Activated CD8-positive, alpha-beta memory T cell treated with anti-CD3 and anti-CD28 coated beads, Interleukin-2, amount 50 U/mL, for 48 hours (primary cell): Measurements from ENCODE around the gene PTPRM.
A peak's percentile ranks its signal among the peaks of the same experiment; 100 is the strongest.

Experiments used
- DNase-seq: peaks from one replicate; pipeline ENCODE4 v3.0.0-alpha.2; 2020

The PTPRM gene

DNA sequence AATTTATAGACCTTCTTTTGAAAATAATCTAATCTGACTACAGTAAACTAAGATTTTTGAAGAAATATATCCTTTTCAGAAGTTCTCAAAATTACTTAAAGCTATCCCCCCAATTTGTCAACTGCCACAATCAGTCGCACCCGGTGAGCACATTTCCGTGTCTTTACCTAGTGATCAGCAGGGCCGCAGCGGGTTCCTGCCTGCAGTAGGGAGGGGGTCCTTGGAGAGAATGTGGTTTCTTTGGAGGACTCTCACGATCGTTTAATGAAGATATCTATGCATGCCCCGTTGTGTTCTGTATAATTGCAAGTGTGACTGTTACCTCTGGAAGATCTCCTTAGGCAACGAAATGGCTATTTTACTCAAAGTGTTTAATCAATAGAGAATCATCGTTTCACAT lies 790.2 kb downstream of the PTPRM start:
- no peak for DNase-seq

DNA sequence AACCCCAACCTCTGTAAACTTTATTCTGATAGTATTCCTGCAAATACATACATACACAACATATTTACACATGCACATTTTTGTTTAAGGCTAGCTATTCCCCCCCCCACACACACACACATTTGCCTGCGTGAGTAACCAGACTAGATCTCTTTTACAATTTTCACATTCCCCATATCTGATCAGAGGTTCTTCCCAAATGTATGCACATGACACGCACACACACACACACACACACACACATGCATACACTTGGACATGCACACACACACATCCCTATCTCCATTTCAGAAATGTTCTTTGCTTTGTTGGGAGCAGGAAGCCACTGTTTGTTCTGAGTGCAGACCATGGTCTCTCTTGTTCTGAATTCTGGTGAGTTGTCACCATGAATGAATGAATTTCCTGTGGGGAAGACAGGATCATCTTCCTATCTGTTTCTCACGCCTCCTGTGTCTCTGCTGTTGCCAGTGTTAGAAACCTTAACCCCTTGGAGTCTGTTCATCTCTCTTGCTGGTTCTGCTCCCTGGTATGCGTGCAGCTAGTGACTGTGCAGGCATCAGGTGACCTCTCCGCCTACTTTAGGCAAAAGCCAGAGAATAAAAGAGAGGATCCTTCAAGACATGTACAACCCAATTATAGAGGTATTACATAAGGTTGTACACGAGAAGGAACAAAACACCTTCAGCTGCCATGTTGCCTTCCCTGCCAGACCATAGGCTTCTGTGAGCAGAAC lies 791.1 kb downstream of the PTPRM start:
- no peak for DNase-seq

DNA sequence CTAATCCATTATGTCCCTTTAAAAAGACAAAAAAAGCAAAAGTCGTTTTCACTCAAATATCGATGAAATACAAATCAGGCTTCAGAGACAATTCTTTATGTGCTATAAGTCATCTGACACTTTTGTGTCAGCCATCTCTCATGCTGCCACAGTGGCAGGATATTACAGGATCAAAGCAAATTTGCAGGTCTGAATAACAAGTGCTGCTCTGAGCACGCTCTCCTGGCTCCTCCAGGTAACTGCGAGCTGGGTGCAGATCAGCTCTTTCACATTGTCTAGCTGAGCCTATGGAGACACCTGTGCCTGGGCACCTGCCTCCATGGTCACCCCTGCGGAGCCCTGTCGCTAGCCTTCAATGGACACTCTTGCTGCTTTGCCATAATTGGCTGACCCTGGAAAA lies 792.0 kb downstream of the PTPRM start:
- no peak for DNase-seq

DNA sequence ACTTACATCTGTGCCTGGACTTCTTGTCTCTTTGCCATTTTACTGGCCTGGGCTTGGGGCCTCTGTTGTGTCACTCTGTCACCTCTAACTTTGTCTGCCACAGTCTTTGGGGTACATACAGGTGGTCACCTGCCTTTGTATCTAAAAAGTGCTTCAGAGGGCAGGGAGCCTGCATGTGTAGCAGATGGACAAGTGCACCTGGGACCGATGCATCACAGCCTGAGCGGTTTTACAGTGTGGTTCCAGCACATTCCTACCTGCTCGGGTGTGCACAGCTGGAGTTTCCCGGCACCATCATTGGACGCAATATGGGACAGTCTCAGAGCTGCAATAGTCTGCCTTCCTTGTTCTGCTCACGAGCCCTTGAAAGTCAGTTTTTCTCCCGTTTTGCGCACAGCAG lies 792.4 kb downstream of the PTPRM start:
- DNase-seq, result no peak

DNA sequence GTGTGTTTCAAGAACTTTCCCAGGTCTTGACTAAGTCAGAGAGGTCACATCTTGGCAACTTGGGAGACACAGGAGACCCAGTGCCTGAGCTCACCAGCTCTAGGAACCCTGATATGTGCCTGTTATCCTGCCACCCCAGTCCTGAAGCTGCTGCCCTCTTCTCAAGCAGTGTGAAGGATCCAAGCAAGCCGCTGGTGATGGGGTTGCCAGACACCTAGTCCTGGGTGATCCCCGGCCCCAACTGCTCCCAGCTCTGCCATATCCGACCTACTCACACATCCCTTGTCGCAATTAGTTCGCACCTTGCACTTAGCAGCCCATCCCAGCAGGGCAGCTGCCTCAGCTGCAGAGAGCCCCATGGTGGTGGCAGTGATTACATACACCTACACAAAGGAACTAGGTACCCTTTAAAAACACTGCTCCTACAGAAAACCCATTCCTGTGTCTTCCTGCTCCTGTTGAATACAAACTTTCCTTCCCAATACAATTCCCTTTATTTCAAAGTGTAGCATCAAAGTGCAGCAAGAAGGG lies 794.9 kb downstream of the PTPRM start:
- DNase-seq, result no peak

DNA sequence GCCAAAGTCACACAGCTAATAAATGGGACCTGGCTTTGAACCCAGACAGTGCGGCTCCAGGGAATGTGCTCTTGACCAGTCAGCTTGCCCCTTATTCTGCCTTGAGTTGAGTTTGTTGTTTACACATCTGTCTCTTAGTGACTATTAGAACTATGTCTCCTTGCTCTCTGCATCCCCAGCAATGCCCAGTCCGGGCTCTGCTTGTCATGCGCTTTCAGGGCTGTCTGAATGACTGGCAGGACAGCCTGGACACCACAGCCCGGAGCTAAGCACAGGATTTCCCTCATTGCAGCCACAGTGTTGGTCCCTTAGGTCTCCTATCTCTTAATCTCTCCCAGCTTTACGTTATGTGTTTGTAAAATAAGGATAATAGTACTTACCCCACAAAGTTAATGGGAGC lies 795.7 kb downstream of the PTPRM start:
- no peak for DNase-seq

DNA sequence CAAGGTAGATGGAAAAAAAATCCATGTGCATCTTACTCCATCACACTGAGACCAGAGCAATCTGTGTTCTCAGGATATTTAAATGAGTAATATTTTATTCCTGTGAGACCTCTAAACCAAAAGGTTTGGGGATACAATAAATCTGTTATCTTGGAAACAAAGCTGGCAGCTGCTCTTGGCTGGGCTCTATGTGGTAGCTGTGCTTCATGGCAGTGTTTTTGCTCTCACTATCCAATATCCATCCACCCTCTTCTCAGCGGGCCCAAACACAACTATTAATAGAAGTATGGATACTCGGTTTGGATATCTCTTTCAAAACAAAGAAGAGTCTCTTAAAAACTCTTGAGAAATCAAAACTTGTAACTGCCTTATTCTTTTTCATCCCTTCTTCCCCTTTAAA lies 797.3 kb downstream of the PTPRM start:
- DNase-seq, result no peak

DNA sequence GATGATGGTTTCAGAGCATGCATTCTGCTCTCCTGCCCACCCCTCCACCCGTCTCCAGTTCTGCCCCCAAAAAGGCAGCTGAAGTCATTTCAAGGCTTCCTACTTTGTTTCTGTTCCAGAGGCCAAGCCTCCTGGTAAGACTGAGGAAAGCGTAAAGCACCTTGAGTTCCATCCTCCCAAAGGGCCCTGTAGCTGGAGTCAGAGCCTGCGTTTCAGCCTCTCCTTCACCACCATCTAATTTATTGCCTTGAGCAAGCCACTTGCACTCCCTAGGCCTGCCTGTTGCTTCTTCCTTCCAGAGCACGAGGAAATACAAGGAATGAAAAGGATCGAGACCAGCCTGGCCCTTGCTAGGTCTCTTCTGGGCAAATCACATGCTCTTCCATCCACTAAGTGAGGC lies 797.9 kb downstream of the PTPRM start:
- DNase-seq, result no peak

DNA sequence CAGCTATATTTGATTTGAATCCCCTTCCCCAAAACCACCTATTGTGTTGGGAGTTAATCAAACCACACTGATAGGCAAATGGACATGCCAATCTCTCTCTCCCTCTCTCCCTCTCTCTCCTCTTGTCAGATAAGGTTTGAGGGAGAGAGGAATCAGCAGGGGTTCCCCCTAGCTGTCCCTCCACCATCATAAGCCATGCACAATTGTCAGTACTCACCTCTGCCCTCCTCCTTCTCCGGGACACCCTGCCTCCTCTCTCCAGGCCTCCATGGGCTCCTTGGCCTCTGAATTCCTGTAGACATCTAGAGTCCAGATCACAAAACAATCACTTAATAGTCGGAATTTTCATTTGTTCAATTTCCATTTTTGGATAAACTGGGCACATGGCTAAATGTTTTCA lies 798.4 kb downstream of the PTPRM start:
- no peak for DNase-seq

DNA sequence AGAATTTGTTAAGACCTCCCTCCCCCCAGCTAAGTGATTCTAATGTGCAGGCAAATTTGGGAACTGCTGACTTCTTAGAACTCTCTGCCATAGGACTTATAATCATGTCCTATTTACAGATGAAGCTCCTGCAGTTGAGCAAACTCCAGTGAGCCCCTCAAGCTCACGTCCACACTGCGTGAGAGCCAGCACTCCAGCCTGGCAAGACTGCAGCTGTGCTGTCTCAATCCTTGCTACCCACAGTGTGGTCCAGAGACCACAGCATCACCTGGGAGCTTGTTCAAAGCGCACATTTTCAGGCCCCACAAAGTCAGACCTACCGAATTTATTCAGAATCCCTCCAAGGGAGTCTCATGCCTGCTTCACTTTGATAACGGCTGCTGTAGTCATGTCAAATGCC lies 799.0 kb downstream of the PTPRM start:
- no peak for DNase-seq

DNA sequence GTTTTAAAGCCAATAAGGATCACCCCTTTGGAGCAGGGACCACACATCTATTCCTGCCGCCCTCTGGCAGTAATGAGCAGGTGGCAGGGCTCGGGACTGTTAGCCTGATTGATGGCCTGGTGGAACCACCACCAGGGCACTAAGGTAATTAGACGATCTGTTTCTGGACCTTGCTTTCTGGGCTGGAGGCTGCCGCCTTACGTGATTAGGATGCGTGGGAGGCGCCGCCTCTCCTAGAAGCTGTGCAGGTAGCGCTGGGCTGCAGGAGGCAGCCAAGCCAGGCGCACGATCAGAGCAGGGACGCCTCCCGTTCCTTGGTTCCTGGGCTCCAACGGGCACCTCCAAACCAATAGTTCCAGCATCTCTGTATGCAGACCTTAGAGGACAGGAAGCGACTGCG lies 799.5 kb downstream of the PTPRM start:
- DNase-seq, result no peak

DNA sequence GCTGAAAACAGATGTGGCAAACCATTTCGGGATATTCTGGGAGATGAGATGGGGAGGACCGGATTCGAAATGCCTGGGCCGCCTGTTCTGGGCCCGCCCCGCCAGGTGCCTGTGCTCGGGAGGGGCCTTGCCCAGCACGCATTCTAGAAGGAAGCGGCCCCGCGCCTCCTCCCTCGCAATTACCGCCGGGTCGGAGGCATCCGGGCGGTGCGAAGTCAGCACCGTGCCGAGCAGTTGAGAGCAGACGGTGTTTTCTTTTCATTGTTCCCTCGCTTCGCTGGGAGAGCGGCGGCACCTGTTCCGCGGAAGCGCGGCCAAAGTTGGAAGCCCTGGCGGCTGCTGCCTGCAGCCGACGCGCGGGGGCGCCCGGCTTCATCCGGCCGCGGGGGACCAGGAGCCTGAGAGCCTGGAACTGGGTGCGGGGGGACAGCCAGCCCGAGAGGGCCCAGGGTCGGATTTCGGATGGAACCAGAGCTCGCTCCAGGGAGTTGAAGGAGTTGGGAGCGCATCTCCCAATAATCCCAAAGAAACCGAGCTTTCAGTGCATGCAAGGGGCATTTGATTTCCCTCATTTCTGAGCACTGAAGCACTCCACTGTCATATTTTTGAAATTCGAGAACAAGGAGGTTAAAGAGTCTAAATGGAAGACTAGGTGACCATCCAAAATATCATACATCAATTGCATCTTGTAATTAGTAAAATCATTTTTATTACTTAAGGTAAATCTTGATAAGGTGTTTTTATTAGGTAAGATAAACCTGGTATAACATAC lies 800.3 kb downstream of the PTPRM start:
- peak; percentile 60 for DNase-seq

DNA sequence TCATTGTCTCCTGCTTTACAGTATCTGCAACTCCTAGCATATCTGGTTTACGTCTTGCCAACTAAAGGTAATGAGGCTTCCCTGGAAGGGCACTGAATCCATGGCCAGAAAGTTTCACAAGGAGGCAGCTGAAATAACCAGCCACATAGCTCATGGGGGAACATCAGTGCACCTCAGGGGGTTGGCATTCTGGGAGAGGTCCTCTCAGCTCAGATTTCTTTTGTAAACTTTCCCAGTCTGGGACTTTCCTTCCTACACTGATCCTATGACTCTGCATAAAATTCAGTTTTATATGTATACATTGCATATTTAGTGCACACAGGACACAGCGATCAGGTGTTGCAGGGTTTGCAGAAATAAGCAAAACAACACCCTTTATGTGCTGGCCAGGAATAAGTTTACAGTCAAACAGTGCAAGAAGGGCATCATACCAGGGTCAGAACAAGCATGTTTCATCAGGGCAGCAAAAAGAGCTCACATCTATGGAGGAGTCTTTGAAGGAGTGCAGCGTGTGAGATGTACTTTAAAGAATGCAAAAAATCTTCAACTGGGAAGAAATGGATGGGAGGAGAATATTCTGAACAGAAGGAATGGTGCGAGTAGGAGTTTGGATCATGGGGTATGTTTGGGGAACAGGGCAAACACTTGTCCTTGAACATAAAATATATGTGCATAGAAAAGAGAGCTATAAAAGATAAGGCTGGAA lies 801.5 kb downstream of the PTPRM start:
- no peak for DNase-seq

DNA sequence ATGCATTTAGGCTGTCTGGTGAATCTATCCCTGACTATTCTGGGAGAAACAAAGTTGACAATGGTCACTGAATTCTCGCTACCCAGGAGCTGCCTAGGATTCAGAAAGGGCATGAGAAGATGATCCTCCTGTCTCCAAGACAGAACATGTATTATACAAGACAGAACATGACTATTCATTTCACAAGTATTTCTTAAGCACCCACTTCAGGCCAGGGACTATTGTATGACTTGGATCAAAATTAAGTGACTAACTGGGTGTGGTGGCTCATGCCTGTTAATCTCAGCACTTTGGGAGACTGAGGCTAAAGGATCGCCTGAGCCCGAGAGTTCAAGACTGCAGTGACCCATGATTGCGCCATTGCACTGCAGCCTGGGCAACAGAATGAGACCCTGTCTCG lies 806.4 kb downstream of the PTPRM start:
- DNase-seq, result no peak

DNA sequence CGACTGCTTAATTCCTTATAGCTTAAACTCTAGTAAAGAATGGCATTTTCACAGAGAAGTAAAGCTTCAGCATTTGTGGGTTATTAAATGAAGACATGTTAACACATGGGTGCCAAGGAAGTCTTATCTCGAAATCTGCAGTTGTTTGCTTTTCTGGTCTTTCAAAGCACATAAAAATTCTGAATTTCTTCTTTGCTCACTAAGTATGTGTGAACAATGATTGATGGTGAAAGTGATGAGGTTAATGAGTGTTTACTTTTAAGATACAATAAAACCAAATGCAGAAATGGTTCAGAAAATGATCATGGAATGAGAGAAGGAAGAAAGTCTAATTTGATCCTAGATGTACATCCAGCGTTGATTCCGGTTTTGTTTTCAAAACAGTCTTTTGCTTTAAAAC lies 807.6 kb downstream of the PTPRM start:
- DNase-seq, result no peak

DNA sequence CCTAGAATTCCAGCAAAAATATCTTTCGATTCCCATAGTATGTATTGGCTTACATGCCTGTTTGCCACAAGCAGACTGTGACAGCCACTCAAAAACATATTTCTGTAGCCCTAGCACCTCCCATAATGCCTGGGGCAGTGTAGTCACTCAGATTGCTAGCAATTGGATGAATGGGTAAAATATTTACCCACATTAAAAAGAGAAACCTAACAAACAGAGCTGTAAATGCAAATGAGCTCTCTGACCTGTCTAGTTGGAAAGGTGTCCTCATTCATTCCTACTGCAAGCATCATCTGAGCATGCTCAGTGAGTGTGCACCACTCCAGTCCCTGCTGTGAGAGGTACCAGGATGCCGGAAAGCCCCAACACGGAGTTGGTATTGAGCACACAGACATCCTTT lies 808.1 kb downstream of the PTPRM start:
- no peak for DNase-seq

DNA sequence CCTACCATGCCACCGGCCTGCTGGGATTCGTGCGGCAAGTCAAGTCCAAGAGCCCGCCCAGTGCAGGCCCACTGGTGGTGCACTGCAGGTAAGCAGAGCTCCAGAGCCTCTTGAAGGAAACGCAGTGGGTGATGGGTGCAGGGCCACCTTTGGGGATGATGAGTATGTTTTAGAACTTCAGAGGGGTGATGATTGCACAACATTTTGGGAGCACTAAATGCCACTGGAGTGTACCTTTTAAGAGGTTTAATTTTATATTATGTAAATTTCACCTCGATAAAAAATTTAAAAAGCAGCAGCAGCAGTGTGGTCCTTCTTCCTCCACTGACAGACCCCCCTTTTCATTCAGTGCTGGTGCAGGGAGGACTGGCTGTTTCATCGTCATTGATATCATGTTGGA lies 809.0 kb downstream of the PTPRM start:
- no peak for DNase-seq

DNA sequence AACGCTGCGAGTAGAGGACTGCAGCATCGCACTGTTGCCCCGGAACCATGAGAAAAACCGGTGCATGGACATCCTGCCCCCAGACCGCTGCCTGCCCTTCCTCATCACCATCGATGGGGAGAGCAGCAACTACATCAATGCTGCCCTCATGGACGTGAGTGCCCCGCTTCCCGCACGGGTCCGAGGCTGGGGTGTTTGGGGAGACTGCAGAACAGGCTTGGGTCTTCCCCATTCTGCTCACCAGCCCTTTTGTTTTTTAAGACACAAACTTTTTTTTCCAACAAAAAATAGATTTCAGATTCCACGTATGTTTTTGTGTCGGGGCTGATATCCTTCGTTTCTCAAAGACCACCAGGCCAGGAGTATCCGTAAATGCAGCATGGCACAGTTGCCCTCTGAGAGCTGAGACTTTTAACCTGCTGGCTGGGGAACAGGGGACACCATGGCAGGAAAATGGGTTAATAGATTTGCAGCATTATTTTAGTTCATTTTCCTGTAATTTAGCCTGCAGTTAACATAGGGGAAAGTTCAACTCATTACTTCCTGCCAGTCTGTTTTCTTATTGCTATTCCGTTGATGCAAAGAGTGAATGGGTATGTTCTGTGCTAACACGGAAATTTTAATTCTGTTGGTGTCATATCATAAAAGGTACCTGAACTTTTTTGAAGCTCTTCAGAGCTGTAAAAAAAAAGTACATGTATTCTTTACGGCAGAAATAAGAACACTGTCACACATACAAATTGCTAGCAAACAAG lies 812.2 kb downstream of the PTPRM start:
- no peak for DNase-seq

DNA sequence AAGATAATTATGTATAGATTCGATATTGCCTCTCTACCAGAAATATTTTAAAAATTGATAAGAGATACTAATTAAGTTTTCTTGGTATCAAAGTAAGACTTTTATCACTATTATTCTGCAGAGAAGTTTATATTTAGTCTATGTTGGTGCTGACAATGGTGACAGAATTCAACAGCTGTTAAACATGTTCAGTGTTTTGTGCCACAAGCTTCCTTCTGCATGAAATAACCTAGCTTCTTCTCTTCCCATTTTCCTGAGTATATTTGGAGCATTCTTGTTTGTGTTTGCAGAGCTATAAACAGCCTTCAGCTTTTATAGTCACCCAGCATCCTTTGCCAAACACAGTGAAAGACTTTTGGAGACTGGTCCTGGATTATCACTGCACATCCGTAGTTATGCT lies 812.9 kb downstream of the PTPRM start:
- DNase-seq, result no peak

DNA sequence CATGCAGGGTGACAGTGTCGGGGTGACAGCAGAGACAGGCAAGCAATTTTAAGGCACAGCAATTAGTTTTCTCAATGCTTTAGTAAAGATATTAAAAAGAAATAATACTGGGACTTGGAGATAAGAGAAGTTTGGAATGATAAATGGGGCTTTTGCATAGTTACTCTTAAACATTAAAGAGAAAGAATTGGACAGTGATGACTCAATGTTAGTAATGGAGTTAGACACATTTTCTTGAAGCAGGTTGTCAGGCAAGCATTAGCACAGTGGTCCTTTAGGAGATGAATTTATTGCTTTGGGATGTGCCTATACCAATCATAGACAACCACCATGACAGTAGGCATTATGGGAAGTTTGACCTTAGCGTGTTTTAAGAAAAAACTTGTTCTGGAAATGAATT lies 813.8 kb downstream of the PTPRM start:
- DNase-seq, result no peak

DNA sequence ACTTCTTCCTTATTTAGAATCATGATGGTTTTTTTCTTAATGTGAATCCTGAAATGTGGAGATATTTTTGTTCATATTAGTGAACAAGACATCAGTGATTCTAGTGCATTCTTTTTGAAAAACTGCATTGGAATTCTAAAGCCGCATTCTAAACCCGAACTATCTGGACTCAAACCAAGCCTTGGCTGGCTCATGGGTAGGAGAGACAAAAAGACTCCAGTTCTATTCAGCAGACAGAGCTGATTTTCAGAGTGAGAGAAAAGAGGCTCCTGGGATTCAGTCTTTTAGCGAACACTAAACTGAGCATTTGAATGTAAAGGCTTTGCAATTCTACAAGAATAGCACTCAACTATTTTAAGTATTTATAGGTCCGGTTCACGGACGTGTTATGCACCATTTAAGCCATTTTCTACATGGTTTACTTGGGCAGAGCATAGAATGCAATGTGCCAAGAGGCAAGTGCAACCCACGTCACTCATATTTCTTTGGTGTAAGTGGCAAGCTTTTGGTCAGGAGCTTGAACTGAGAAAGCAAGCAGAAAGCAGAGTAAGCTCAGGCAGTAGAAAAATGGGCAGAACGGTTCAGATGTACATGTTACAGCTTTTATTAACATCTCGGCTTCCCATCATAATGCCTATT lies 814.8 kb downstream of the PTPRM start:
- DNase-seq, result no peak

DNA sequence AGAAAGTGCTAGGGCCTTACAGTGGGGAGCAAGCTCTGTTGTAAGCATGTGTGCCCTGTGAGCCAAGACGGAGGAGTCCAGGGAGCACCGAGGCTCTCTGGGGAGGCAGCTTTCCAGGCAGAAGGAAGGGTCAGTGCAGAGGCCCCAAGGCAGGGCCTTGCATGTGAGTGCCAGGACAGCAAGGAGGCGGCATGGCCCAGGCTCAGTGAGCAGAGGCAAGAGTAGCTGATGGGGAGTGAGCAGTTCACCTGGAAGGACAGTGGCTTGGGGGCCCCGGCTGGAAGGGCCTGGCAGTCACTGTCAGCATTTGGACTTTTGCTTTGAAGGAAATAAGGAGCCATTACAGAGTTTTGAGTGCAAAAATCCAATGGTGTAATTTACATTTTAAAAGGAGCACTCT lies 818.3 kb downstream of the PTPRM start:
- DNase-seq, result no peak
